ES-I3 (cell line): Measurements from ENCODE around the gene NXPH2.

Experiments
- H3K36me3 ChIP-seq: 2 replicates; pipeline ENCODE4 v1.6.1; 2013; ENCODE audit warnings: mild to moderate bottlenecking, low read length, control low read depth, moderate library complexity; ENCODE audit not compliant: insufficient read depth
- H3K4me1 ChIP-seq: 2 replicates; pipeline ENCODE4 v1.6.1; 2013; ENCODE audit warnings: mild to moderate bottlenecking, control low read depth, low read length; ENCODE audit not compliant: insufficient read depth
- H3K9ac ChIP-seq: 2 replicates; pipeline ENCODE4 v1.6.1; 2013; ENCODE audit warnings: low read depth, mild to moderate bottlenecking, low read length, moderate library complexity
- H3K9me3 ChIP-seq: 2 replicates; pipeline ENCODE4 v1.6.1; 2013; ENCODE audit warnings: mild to moderate bottlenecking, low read length, moderate library complexity; ENCODE audit not compliant: control insufficient read depth, insufficient read depth

NXPH2 gene

GRCh38 chr2:138730497-138731030 is 49.6 kb downstream of the NXPH2 start:
- no peaks in the 10 kb centered on the region; the same call in 1 of the 2 replicates for H3K9me3 ChIP-seq
- H3K4me1 ChIP-seq, result no peaks in the 10 kb centered on the region
- H3K9ac ChIP-seq, result no peak overlapping the region
- no peaks in the 10 kb centered on the region for H3K36me3 ChIP-seq

- Histone ChIP-seq H3K4me1 (peaks cover 9% of the 10 kb centered on the region; the same call in 1 of the 2 replicates), H3K36me3 (no peaks in the 10 kb centered on the region), H3K9ac (no peak overlapping the region), H3K9me3 (no peaks in the 10 kb centered on the region)
Measured at GRCh38 chr2:138727956-138728355, 52.2 kb downstream of the NXPH2 start.

GRCh38 chr2:138726681-138727080 is 53.5 kb downstream of the NXPH2 start:
- Histone ChIP-seq H3K9ac (no peak overlapping the region), H3K36me3 (no peaks in the 10 kb centered on the region), H3K4me1 (peaks cover 9% of the 10 kb centered on the region; the same call in 1 of the 2 replicates), H3K9me3 (no peaks in the 10 kb centered on the region)

GRCh38 chr2:138724729-138725459 is 55.3 kb downstream of the NXPH2 start:
- Histone ChIP-seq H3K9me3 (no peaks in the 10 kb centered on the region), H3K9ac (no peak overlapping the region), H3K4me1 (peaks cover 9% of the 10 kb centered on the region; the same call in 1 of the 2 replicates), H3K36me3 (no peaks in the 10 kb centered on the region)

GRCh38 chr2:138724327-138724726 is 55.9 kb downstream of the NXPH2 start:
- Histone ChIP-seq H3K9ac (no peak overlapping the region), H3K36me3 (no peaks in the 10 kb centered on the region), H3K9me3 (no peaks in the 10 kb centered on the region), H3K4me1 (peaks cover 9% of the 10 kb centered on the region; the same call in 1 of the 2 replicates)

- H3K4me1 ChIP-seq, result peaks cover 9% of the 10 kb centered on the region; the same call in 1 of the 2 replicates
- no peaks in the 10 kb centered on the region for H3K9me3 ChIP-seq
- no peak overlapping the region for H3K9ac ChIP-seq
- H3K36me3 ChIP-seq, result no peaks in the 10 kb centered on the region
Measured at GRCh38 chr2:138723196-138723987, 56.8 kb downstream of the NXPH2 start.

GRCh38 chr2:138722316-138722715 is 57.9 kb downstream of the NXPH2 start:
- Histone ChIP-seq H3K9me3 (no peaks in the 10 kb centered on the region), H3K36me3 (no peaks in the 10 kb centered on the region), H3K4me1 (peaks cover 9% of the 10 kb centered on the region; the same call in 1 of the 2 replicates), H3K9ac (no peak overlapping the region)

- H3K36me3 ChIP-seq, result no peaks in the 10 kb centered on the region
- H3K9ac ChIP-seq, result no peak overlapping the region
- peaks cover 9% of the 10 kb centered on the region; the same call in 1 of the 2 replicates for H3K4me1 ChIP-seq
- H3K9me3 ChIP-seq, result no peaks in the 10 kb centered on the region
Measured at GRCh38 chr2:138720035-138720838, 60.0 kb downstream of the NXPH2 start.

- no peaks in the 10 kb centered on the region for H3K4me1 ChIP-seq
- no peaks in the 10 kb centered on the region for H3K36me3 ChIP-seq
- no peak overlapping the region for H3K9ac ChIP-seq
- no peaks in the 10 kb centered on the region for H3K9me3 ChIP-seq
Measured at GRCh38 chr2:138718405-138718804, 61.8 kb downstream of the NXPH2 start.

- no peaks in the 10 kb centered on the region for H3K36me3 ChIP-seq
- no peak overlapping the region for H3K9ac ChIP-seq
- no peaks in the 10 kb centered on the region for H3K4me1 ChIP-seq
- no peaks in the 10 kb centered on the region for H3K9me3 ChIP-seq
Measured at GRCh38 chr2:138716183-138716582, 64.0 kb downstream of the NXPH2 start.

GRCh38 chr2:138713504-138713903 is 66.7 kb downstream of the NXPH2 start:
- H3K9ac ChIP-seq, result no peak overlapping the region
- no peaks in the 10 kb centered on the region for H3K36me3 ChIP-seq
- no peaks in the 10 kb centered on the region for H3K4me1 ChIP-seq
- no peaks in the 10 kb centered on the region for H3K9me3 ChIP-seq

GRCh38 chr2:138713069-138713496 is 67.1 kb downstream of the NXPH2 start:
- Histone ChIP-seq H3K36me3 (no peaks in the 10 kb centered on the region), H3K4me1 (no peaks in the 10 kb centered on the region), H3K9ac (no peak overlapping the region), H3K9me3 (no peaks in the 10 kb centered on the region)

- Histone ChIP-seq H3K4me1 (no peaks in the 10 kb centered on the region), H3K9ac (no peak overlapping the region), H3K36me3 (no peaks in the 10 kb centered on the region), H3K9me3 (no peaks in the 10 kb centered on the region)
Measured at GRCh38 chr2:138712212-138712979, 67.8 kb downstream of the NXPH2 start.
